HG03460 (cell line): ENCODE measurements around the gene SLC34A3.

ENCODE experiments used
- ATAC-seq: cut with Tn5 transposase; IDR thresholded peaks from one replicate; pipeline ENCODE4 v1.9.1; 2021; ENCODE audit not compliant: unreplicated experiment

The SLC34A3 gene

GRCh38 chr9:137195525-137196220, 35.0 kb upstream of the SLC34A3 start:
- no peak for ATAC-seq

DNA sequence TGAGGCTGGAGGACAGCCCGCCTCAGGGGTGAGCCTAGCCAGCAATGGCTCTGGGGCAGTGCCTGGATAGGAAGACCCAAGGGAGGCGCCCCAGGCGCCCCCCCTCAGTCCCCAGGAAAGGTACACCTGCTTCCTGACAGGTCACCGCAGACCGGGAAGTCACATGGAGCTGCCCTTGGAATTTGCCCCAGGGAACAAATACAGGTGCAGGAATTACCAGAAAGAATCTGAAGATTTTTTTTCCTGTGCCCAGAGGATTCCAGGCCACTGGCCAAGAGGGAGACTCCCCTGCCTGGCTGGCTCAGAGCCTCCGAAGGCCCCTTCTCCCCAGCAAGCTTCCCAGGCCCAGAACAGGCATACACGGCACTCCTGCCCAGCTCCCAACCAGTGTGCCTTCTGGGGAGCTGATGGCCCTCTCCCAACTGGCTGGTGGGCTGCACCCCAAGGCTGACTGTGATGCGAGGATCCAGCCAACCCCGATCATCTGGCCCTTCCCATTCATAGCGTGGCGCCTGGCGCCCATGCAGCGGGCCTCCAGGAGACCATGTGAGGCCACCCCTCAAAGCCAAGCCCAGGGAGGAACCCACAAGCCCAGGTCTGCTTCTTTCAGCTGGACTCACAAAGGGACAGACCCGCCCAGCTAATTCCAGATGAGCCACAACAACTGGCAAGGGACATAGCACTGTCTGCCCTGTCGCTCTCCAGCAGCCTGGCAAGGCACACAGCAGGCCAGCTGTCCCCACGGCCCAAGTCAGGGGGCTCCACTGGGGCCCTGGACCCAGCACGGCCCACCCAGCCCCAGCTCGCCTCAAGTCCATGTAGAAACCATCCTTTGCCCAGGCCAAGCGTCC, 32.4 kb upstream of the SLC34A3 start:
- no peak for ATAC-seq

DNA sequence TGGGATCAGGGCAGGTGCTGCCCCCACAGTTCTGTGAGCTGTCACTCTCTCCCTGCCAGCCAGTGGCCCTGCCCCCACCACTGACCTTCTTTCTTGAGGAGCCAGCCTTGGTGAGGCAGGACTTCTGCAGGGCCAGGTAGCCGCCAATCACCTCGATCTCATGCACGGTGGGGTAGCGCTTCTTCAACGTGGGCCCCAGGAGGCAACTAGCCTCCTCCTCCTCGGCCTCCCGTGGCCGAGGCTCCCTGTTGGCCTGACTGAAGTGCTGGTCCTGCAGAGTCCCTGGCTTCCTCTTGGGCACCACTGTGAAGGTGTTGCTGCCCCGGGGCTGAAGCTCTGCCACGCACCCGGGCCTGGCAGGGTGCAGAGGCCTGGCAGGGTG, 31.8 kb upstream of the SLC34A3 start:
- ATAC-seq, result no peak

DNA sequence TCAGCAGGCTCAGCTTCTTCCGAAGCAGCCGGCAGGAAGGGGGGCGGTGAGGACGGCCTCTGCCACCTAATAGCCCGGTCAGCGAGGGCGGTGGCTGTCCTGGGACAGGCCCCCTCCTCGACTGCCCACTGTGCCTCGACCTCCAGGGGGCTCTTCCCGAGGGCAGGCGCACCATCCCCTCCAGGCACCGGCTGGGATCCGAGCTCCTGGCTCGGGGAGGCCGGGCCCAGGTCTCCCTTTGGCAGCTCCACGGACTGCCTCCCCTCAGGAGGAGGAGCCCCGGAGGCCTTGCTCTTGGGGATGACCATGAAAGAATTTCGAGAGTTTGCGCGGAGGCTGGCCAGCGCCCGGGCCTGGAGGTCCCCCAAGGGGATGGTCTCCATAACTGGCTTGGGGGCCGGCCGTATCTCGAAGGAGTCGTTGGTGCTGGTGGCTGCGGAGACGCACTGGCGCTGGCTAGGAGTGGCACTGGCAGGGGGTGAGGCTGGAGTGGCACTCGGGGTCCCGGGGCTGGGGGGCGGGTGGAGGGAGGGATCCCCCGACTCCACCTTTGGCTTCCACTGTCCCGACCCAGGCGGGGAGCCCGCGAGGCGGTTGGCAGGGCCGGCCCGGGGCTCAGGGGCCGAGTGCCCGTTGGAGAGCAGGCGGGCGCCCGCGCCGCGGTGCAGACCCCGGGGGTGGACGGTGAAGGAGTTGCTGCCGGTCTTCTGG, 31.1 kb upstream of the SLC34A3 start:
- no peak for ATAC-seq

GRCh38 chr9:137200311-137201204, 30.1 kb upstream of the SLC34A3 start, which contains the start of gene TPRN:
Gene TPRN (minus strand): TSS chr9:137200741. CDS start chr9:137200711, 30 bp downstream.
- ATAC-seq, result peak; percentile 81

GRCh38 chr9:137201205-137201868, 29.4 kb upstream of the SLC34A3 start:
- ATAC-seq, result no peak

DNA sequence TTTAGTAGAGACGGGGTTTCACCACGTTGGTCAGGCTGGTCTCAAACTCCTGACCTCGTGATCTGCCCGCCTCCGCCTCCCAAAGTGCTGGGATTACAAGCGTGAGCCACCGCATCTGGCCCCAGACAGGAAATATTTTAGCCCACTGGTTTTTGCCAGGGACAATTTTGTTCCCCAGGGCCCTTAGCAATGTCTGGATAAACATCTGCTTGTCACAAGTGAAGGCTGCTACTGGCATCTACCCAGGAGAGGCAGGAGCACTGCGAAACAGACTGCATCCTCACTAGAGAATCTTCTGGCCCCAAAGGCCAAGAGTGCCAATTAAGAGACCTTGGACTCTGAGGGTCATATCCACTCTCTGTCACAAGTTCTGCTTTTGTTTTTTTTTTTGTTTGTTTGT, 27.7 kb upstream of the SLC34A3 start:
- no peak for ATAC-seq

DNA sequence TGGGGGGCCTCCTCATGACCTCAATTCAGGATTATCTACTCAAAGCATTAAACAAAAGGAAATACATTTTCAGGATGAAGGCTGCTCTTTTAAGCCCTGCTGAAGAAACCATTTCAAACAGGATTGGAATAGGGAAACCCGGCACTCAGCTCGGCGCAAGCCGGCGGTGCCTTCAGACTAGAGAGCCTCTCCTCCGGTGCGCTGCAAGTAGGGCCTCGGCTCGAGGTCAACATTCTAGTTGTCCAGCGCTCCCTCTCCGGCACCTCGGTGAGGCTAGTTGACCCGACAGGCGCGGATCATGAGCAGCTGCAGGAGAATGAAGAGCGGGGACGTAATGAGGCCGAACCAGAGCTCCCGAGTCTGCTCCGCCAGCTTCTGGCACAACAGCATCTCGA, 26.0 kb upstream of the SLC34A3 start:
- ATAC-seq, result no peak

DNA sequence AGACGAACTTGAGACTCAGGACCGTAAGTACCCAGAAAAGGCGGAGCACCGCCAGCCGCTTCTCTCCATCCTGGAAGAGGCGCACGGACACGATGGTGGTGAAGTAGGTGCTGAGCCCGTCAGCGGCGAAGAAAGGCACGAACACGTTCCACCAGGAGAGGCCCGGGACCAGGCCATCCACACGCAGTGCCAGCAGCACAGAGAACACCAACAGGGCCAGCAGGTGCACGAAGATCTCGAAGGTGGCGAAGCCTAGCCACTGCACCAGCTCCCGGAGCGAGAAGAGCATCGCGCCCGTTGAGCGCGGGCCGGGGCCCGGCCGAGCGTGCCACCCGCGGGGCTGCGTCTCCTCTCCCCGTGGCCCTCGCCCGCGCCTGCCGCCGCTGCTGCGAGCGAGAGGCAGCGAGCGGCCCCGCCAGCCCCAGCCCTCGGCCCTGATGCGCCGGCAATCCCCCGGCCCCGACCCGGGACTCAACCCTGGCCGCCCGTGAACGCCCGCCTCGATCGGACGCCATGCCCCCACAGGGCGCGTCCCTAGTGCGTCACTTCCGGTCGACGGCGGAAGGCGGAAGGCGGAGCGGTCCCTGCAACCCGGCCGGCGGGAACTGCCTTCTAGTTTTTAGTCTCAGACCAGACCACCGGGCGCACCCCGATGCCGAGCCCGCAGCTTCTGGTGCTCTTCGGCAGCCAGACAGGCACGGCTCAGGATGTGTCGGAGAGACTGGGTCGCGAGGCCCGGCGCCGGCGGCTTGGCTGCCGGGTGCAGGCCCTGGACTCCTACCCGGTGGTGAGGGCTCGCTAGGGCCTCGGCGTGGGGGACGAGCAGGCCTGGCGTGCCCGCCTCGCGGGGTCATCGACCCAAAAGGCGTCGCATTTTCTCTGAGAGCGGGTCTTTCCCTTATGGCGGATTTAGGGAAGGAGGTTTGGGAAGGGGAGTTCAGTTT, 25.3 kb upstream of the SLC34A3 start, which contains the start of the genes NDOR1 and TMEM203:
TSS of gene NDOR1 (plus strand) at position 575 of the 944 bp plus-strand sequence. CDS start at position 653, 78 bp downstream.
TSS of gene TMEM203 (minus strand) at position 523 of the 944 bp plus-strand sequence. CDS start at position 289, 234 bp downstream.
- peak; percentile 39 for ATAC-seq

- ATAC-seq, result no peak
Measured at GRCh38 chr9:137206602-137207001, 24.1 kb upstream of the SLC34A3 start.

GRCh38 chr9:137211532-137211931, 19.2 kb upstream of the SLC34A3 start:
- ATAC-seq, result no peak

DNA sequence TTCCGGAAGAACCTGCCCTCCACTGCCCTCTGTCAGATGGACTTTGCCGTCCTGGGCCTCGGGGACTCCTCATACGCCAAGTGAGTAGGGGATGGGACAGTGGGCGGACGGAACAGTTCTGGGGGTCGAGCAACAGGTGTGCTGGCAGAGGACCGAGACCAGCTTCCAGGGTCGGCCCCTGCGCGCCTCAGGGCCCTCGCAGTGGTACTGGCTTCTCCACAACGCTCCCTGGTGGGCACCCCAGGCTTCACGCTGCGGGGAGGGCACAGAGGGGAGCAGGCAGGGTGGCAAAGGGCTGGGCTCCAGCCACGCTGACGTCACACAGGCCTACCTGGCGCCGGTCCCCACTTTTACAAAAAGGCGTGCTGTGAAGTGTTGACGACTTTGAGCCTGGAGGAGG, 18.2 kb upstream of the SLC34A3 start:
- ATAC-seq, result no peak

DNA sequence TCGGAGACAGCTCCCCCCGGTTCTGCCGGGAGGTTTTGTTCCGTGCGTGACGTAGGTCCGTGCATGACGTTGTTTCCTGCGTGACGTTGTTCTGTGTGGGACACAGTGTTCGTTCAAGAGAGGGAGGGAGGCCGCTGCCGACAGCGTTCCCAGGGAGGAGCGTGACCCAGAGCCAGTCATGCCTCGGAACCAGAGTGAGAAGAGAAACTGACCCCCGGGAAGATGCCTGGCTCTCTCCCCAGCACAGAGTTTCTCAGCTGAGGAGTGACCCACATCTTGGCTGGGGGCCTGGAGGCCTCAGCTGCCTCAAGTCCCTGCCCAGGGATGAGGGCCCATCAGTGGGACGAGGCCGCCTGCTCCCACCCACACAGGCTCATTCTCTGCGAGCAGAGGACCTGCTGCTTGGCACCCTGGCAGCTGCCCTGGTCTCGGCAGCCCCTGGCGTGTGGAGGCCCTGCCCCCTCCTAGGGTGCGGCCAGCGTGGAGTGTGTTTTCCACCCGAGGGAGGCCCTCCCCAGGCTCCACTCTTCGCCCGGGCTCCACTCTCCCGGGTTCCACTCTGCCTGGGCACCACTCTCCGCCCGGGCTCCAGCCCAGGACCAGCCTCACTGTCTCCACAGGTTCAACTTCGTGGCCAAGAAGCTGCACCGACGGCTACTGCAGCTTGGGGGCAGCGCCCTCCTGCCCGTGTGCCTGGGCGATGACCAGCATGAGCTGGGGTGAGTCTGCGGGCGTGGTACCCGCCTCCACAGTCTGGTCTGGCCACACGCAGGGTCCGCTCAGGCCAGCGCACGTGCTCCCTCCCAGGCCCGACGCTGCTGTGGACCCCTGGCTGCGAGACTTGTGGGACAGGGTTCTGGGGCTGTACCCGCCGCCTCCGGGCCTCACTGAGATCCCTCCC, 17.3 kb upstream of the SLC34A3 start:
- no peak for ATAC-seq

GRCh38 chr9:137214620-137215019, 16.1 kb upstream of the SLC34A3 start:
- ATAC-seq, result no peak

DNA sequence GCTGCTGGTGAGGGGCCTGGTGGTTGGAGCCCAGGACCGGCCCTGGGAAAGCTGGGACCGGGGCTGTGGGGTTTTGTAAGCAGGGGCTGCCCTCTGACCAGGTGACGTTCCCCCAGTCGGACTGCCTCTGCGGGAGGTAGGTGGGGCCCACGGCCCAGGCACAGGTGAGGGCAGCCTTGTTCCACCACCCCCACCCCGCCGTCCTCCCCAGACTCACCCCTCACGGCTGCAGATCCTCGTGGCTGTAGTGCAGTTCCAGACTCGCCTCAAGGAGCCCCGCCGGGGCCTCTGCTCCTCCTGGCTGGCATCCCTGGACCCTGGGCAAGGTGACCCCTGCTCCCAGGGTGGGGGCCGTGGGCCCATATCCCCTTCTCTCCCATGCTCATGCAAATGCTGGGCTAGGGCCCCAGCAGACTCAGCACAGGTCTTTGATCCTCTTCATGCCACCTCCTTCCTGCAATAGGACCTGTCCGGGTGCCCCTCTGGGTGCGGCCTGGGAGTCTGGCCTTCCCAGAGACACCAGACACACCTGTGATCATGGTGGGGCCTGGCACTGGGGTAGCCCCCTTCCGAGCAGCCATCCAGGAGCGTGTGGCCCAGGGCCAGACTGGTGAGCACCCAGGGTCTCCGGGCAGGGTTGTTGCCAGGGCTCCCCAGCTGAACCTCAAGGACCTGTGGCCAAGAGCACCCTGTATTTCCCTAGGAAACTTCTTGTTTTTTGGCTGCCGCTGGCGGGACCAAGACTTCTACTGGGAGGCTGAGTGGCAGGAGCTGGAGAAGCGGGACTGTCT, 15.3 kb upstream of the SLC34A3 start:
- ATAC-seq, result no peak

DNA sequence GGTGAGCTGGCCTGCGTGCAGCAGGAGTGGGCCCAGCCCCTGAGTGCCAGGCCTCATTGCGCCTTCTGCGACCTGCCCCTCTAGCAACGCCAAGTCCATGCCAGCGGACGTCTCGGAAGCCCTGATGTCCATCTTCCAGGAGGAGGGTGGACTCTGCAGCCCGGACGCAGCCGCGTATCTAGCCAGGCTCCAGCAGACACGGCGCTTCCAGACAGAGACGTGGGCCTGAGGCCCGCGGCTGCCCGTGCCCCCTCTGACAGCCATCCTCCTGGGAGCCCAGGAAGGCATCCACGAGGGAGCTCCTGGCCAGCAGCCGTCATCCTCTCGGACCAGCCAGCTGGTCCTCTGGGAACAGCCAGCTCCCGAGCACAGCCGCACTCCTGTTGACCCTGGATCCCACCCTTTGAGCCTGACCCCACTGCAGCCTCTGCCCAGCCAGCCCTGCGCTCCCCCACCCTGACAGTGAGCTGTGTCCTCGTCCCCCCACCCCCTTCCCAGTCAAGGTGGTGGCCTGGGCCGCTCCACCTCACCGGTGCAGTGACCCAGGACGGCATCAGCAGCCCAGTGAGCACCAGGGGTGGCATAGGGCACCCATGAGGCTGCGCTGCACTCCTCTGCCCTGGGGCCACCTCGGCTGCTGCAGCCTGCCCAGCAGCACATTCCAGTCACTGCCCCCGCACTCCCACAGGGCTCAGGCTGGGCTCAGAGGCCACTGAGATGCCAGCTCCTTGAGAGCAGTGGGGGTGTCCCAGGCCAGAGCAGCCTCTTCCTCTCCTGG, 14.3 kb upstream of the SLC34A3 start:
- no peak for ATAC-seq
